Neural cell (in vitro differentiated cells): Measurements from ENCODE around the gene ANKDD1B. TPM values are rescaled to one million over a fixed set of nuclear protein-coding genes. Genes with fewer than 3 reads are reported as not detected.

Experiments used
- H2AFZ ChIP-seq: fragments of 200-600, 300-800 bp; sonication (generic), shearing (Covaris generic); 2 replicates; pipeline ENCODE4 v1.6.0; 2014; ENCODE audit warnings: low read depth, mild to moderate bottlenecking, antibody characterized with exemption, low read length, moderate library complexity
- H3F3A ChIP-seq: fragments of 200-600 bp; shearing (Covaris generic); 2 replicates; pipeline ENCODE4 v1.6.1; 2016; ENCODE audit warnings: mild to moderate bottlenecking, moderate library complexity, mixed read lengths, antibody characterized with exemption, low read length; ENCODE audit not compliant: insufficient read depth, poor library complexity, severe bottlenecking
- H3K27ac ChIP-seq: fragments of 200-600, 300-800 bp; sonication (generic), shearing (Covaris generic); 2 replicates; pipeline ENCODE4 v1.5.1; 2014; ENCODE audit warnings: mild to moderate bottlenecking, low read length, moderate library complexity
- H3K27me3 ChIP-seq: fragments of 300-800, 200-600 bp; sonication (generic), shearing (Covaris generic); 2 replicates; pipeline ENCODE4 v1.6.0; 2014; ENCODE audit warnings: mild to moderate bottlenecking, low read depth, low read length, moderate library complexity; ENCODE audit not compliant: insufficient read depth
- H3K36me3 ChIP-seq: fragments of 300-800, 200-600 bp; sonication (generic), shearing (Covaris generic); 2 replicates; pipeline ENCODE4 v1.5.1; 2014; ENCODE audit warnings: mild to moderate bottlenecking, antibody characterized with exemption, low read length, moderate library complexity; ENCODE audit not compliant: insufficient read depth
- H3K4me2 ChIP-seq: fragments of 300-800, 200-600 bp; sonication (generic), shearing (Covaris generic); 2 replicates; pipeline ENCODE4 v1.6.0; 2014; ENCODE audit warnings: mild to moderate bottlenecking, low read length
- H3K4me3 ChIP-seq: fragments of 300-800, 200-600 bp; sonication (generic), shearing (Covaris generic); 2 replicates; pipeline ENCODE4 v1.5.1; 2014; ENCODE audit warnings: mild to moderate bottlenecking, low read length, moderate library complexity
- H3K79me2 ChIP-seq: fragments of 200-600 bp; shearing (Covaris generic); replicated peaks from 2 replicates; pipeline ENCODE4 v1.6.0; 2014; ENCODE audit warnings: mild to moderate bottlenecking, low read length, moderate library complexity; ENCODE audit not compliant: insufficient read depth
- H3K9ac ChIP-seq: fragments of 300-800, 200-600 bp; sonication (generic), shearing (Covaris generic); 2 replicates; pipeline ENCODE4 v1.6.1; 2016; ENCODE audit warnings: mild to moderate bottlenecking, low read length, mixed read lengths
- H3K9me2 ChIP-seq: fragments of 200-600 bp; shearing (Covaris generic); 2 replicates; pipeline ENCODE4 v1.6.1; 2016; ENCODE audit warnings: mild to moderate bottlenecking, low read length, mixed read lengths; ENCODE audit not compliant: insufficient read depth
- H3K9me3 ChIP-seq: fragments of 200-600, 300-800 bp; sonication (generic), shearing (Covaris generic); 2 replicates; pipeline ENCODE4 v1.6.1; 2016; ENCODE audit warnings: mild to moderate bottlenecking, mixed run types, low read length, moderate library complexity, mixed read lengths
- H4K20me1 ChIP-seq: fragments of 200-600 bp; shearing (Covaris generic); 2 replicates; pipeline ENCODE4 v1.6.1; 2016; ENCODE audit warnings: mild to moderate bottlenecking, mixed run types; ENCODE audit not compliant: insufficient read depth
- CTCF ChIP-seq: fragments of 450-650 bp; IDR thresholded peaks from 2 replicates; pipeline ENCODE4 v1.5.1; 2014; ENCODE audit warnings: antibody characterized with exemption, mild to moderate bottlenecking, moderate library complexity; ENCODE audit not compliant: poor library complexity, severe bottlenecking
- EP300 ChIP-seq: fragments of 450-650 bp; conservative IDR thresholded peaks from 2 replicates; pipeline ENCODE4 v1.6.1; 2014; ENCODE audit warnings: antibody characterized with exemption, mild to moderate bottlenecking, moderate library complexity; ENCODE audit not compliant: poor library complexity, severe bottlenecking
- EZH2 ChIP-seq: fragments of 200-600, 300-800 bp; shearing (Covaris generic), sonication (generic); IDR thresholded peaks from 2 replicates; pipeline ENCODE4 v1.6.1; 2014; ENCODE audit warnings: antibody characterized with exemption, low read length, borderline replicate concordance, mild to moderate bottlenecking; ENCODE audit not compliant: insufficient read depth, poor library complexity, severe bottlenecking
- MXI1 ChIP-seq: fragments of 450-650 bp; conservative IDR thresholded peaks from 2 replicates; pipeline ENCODE4 v1.6.1; 2014; ENCODE audit warnings: antibody characterized with exemption, mild to moderate bottlenecking; ENCODE audit not compliant: poor library complexity, severe bottlenecking
- POLR2AphosphoS5 ChIP-seq: IDR thresholded peaks from 2 replicates; pipeline ENCODE4 v1.6.1; 2012
- RAD21 ChIP-seq: fragments of 450-650 bp; conservative IDR thresholded peaks from 2 replicates; pipeline ENCODE4 v1.6.1; 2014; ENCODE audit warnings: antibody characterized with exemption, mild to moderate bottlenecking, moderate library complexity
- SMC3 ChIP-seq: fragments of 450-650 bp; conservative IDR thresholded peaks from 2 replicates; pipeline ENCODE4 v1.6.1; 2014; ENCODE audit warnings: antibody characterized with exemption, mild to moderate bottlenecking, moderate library complexity; ENCODE audit not compliant: poor library complexity
- TAF1 ChIP-seq: IDR thresholded peaks from 2 replicates; pipeline ENCODE4 v1.6.1; 2012; ENCODE audit warnings: low read depth
- polyA plus RNA-seq: library from polyadenylated mRNA; depleted of rRNA; stranded (reverse); fragments of >200 nt; gene quantifications from 2 replicates; pipeline ENCODE4 v1.2.3, GENCODE V29; 2014
- TF ChIP-seq, protein P1 (sequence below): IDR thresholded peaks from 2 replicates; pipeline ENCODE4 v1.6.1; 2012; ENCODE audit warnings: borderline replicate concordance

ANKDD1B gene
- polyA plus RNA-seq, 1 donor from 2014 or later, result 0.37 TPM

- Histone ChIP-seq H3K36me3 (peaks cover 10% of the 10 kb centered on the region), H3K79me2 (no peaks in the 10 kb centered on the region), H3K9ac (no peak overlapping the region), H3F3A (no peaks in the 10 kb centered on the region), H3K4me2 (no peak overlapping the region), H3K4me3 (no peak overlapping the region), H4K20me1 (no peaks in the 10 kb centered on the region), H3K9me2 (no peaks in the 10 kb centered on the region), H2AFZ (no peak overlapping the region), H3K9me3 (no peaks in the 10 kb centered on the region), H3K27me3 (no peaks in the 10 kb centered on the region), H3K27ac (no peak overlapping the region)
- TF ChIP-seq SMC3 (no peak), POLR2AphosphoS5 (no peak), RAD21 (no peak), EP300 (no peak), TAF1 (no peak), MXI1 (no peak)
- TF ChIP-seq, protein P1, sequence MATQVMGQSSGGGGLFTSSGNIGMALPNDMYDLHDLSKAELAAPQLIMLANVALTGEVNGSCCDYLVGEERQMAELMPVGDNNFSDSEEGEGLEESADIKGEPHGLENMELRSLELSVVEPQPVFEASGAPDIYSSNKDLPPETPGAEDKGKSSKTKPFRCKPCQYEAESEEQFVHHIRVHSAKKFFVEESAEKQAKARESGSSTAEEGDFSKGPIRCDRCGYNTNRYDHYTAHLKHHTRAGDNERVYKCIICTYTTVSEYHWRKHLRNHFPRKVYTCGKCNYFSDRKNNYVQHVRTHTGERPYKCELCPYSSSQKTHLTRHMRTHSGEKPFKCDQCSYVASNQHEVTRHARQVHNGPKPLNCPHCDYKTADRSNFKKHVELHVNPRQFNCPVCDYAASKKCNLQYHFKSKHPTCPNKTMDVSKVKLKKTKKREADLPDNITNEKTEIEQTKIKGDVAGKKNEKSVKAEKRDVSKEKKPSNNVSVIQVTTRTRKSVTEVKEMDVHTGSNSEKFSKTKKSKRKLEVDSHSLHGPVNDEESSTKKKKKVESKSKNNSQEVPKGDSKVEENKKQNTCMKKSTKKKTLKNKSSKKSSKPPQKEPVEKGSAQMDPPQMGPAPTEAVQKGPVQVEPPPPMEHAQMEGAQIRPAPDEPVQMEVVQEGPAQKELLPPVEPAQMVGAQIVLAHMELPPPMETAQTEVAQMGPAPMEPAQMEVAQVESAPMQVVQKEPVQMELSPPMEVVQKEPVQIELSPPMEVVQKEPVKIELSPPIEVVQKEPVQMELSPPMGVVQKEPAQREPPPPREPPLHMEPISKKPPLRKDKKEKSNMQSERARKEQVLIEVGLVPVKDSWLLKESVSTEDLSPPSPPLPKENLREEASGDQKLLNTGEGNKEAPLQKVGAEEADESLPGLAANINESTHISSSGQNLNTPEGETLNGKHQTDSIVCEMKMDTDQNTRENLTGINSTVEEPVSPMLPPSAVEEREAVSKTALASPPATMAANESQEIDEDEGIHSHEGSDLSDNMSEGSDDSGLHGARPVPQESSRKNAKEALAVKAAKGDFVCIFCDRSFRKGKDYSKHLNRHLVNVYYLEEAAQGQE, result no peak
These were observed 26.6 kb upstream of the ANKDD1B start for GRCh38 chr5:75584641-75585040.

DNA sequence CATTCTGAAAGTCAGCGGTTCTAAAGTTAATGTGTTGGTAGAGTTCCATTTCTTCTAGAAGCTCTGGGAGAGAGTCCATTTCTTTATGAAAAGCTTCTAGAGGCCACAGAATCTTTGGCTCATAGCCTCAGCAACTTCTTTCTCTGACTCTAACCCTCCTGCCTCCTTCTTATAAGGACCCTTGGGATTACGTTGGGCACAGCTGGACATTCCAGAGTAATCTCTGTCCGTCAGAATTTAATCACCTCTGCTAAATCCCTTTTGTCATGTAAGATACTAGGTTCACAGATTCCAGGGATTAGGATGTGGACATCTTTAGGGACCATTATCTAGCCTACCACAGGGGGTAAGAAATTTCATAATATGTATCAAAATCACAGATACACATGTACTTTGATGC, 22.6 kb upstream of the ANKDD1B start:
- no peaks in the 10 kb centered on the region for H3K27me3 ChIP-seq
- no peaks in the 10 kb centered on the region for H3K9me2 ChIP-seq
- H3K79me2 ChIP-seq, result no peaks in the 10 kb centered on the region
- no peak overlapping the region for H3K4me2 ChIP-seq
- no peak overlapping the region for H3K27ac ChIP-seq
- H3K9me3 ChIP-seq, result no peaks in the 10 kb centered on the region
- H3F3A ChIP-seq, result no peaks in the 10 kb centered on the region
- no peak overlapping the region for H3K9ac ChIP-seq
- no peak overlapping the region for H3K4me3 ChIP-seq
- H3K36me3 ChIP-seq, result no peaks in the 10 kb centered on the region
- no peak overlapping the region for H2AFZ ChIP-seq
- no peaks in the 10 kb centered on the region for H4K20me1 ChIP-seq
- no peak for TF ChIP-seq POLR2AphosphoS5
- no peak for TF ChIP-seq MXI1
- TF ChIP-seq TAF1, result no peak
- TF ChIP-seq, protein P1, result no peak
- no peak for TF ChIP-seq EP300
- no peak for TF ChIP-seq CTCF
- no peak for TF ChIP-seq SMC3
- TF ChIP-seq RAD21, result no peak
- no peak for TF ChIP-seq EZH2
